Measurements from ENCODE around the gene TEN1.

Gene TEN1

DNA sequence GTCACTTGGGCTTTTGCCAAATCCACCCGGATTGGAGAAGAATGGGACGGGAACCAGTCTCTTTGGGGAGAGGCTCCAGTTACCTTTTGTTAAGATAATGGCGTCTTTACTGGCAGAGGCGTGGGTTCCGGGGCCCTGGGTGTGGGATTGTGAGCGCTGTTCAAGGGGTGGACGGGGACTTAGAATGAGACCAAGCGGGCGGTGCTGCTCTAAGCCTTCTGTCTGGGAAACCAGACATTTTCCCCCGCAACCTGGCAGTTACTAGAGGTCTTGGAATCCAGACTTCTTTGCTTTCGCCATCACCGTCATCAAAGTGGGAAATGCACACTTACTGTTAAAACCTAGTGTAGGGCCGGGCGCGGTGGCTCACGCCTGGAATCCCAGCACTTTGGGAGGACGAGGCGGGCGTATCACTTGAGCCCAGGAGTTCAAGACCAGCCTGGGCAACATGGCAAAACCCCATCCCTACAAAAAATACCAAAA lies 706 bp downstream of the TEN1 start:
- no peaks in the 10 kb centered on the region for H3K9me3 ChIP-seq (ENCODE audit: control insufficient read depth in 1 of 2, low read length in 2 of 2)
- no peaks in the 10 kb centered on the region for H3K27me3 ChIP-seq (ENCODE audit: low read depth, low read length)
- H3K4me3 ChIP-seq (ENCODE audit: low read depth in 1 of 2, low read length in 2 of 2): peak overlapping the region; percentile 80
- peaks cover 0 to 9% of the 10 kb centered on the region in 2 donors for H3K36me3 ChIP-seq (ENCODE audit: control insufficient read depth in 1 of 2, insufficient read depth in 2 of 2, low read length in 2 of 2)
- H3K27ac ChIP-seq (ENCODE audit: low read length): peak overlapping the region; percentile 100
- H3K4me1 ChIP-seq (ENCODE audit: control insufficient read depth in 1 of 2, insufficient read depth in 2 of 2, low read length in 2 of 2): peaks cover 0 to 27% of the 10 kb centered on the region in 2 donors

DNA sequence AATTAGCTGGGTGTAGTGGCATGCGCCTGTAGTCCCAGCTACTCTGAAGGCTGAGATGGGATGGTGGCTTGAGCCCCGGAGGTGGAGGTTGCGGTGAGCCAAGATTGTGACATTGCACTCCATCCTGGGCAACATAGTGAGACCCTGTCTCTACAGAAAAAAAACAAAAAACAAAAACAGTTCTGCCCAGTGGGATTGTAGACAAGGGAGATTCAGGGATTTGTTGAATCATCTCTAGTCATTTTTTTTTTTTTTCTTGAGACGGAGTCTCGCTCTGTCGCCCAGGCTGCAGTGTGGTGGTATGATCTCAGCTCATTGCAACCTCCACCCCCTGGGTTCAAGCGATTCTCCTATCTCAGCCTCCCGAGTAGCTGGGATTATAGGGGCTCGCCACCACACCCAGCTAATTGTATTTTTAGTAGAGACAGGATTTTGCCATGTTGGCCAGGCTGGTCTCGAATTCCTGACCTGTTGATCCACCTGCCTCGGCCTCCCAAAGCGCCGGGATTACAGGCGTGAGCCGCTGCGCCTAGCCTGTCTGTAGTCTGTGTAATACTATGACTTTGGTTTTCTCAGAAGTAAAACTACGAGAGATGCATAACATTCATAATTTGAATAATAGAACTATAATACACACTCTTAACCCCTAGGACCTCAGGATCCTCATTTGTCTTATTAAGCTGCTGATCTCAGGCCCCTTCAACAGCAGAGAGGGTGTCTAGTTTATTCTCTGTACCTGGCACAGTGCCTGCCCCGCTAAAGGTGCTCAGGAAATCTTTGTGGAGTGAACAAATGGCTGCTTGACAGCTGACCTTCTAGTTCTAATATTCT lies 1.4 kb downstream of the TEN1 start:
- Histone ChIP-seq H3K27me3 (ENCODE audit: low read depth, low read length) (no peaks in the 10 kb centered on the region), H3K4me1 (ENCODE audit: control insufficient read depth in 1 of 2, insufficient read depth in 2 of 2, low read length in 2 of 2) (peaks cover 0 to 27% of the 10 kb centered on the region in 2 donors), H3K4me3 (ENCODE audit: low read depth in 1 of 2, low read length in 2 of 2) (peak overlapping the region; percentile 80), H3K9me3 (ENCODE audit: control insufficient read depth in 1 of 2, low read length in 2 of 2) (no peaks in the 10 kb centered on the region), H3K36me3 (ENCODE audit: control insufficient read depth in 1 of 2, insufficient read depth in 2 of 2, low read length in 2 of 2) (peaks cover 0 to 9% of the 10 kb centered on the region in 2 donors), H3K27ac (ENCODE audit: low read length) (peak overlapping the region; percentile 100)

DNA sequence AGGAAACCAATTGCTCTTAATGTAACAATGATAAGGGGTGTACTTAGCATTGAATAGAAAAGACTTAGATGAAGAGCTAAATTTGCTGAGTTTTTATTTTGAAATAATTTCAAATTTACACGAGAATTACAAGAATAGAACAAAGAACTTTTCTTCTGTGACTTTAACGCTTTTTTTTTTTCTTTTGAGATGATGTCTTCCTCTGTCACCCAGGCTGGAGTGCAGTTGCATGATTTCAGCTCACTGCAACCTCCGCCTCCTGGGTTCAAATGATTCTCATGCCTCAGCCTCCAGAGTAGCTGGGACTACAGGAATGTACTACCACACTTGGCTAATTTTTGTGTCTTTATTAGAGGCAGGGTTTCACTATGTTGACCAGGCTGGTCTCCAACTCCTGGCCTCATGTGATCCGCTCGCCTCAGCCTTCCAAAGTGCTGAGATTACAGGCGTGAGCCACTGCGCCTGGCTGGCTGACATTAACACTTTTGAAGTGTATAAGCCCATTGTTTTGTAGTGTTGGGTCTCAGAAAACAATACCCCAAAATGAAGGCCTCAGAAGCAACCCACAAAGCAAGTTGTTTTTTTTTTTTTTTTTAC lies 2.1 kb downstream of the TEN1 start:
- Histone ChIP-seq H3K36me3 (ENCODE audit: control insufficient read depth in 1 of 2, insufficient read depth in 2 of 2, low read length in 2 of 2) (peaks cover 0 to 9% of the 10 kb centered on the region in 2 donors), H3K27me3 (ENCODE audit: low read depth, low read length) (no peaks in the 10 kb centered on the region), H3K4me1 (ENCODE audit: control insufficient read depth in 1 of 2, insufficient read depth in 2 of 2, low read length in 2 of 2) (peaks cover 0 to 25% of the 10 kb centered on the region in 2 donors), H3K4me3 (ENCODE audit: low read depth in 1 of 2, low read length in 2 of 2) (no peak overlapping the region), H3K27ac (ENCODE audit: low read length) (no peak overlapping the region), H3K9me3 (ENCODE audit: control insufficient read depth in 1 of 2, low read length in 2 of 2) (no peaks in the 10 kb centered on the region)

DNA sequence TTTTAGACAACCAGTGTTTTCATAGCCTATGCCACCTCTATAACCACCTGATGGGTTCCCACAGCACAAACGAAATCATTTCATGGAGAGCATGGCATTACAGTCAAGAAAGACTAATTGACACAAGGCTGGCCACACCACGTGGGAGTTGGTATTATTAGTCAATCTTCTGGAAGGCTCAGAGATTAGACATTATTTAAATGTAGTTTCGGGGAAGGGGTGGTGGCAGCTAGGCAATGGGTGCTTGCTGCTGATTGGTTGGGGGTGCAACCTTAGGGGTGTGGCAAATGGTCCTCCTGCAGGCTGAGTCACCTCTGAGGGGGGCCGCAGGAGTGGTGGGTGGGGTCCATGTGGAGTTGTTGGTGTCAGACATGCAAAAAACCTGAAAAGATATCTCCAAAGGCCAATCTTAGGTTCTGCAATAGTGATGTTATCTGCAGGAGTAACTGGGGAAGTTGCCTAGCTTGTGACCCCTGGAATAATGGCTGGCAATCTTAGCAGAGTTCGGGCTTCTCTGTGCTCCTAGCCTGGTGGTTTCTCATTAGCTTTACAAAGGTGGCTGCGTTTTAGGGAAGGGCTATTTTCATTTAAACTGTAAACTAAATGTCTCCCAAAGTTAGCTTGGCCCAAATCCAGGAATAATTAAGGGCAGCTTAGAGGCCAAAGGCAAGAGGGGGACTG lies 4.6 kb downstream of the TEN1 start:
- H3K9me3 ChIP-seq (ENCODE audit: control insufficient read depth in 1 of 2, low read length in 2 of 2): no peaks in the 10 kb centered on the region
- H3K27ac ChIP-seq (ENCODE audit: low read length): no peak overlapping the region
- peaks cover 0 to 10% of the 10 kb centered on the region in 2 donors for H3K4me1 ChIP-seq (ENCODE audit: control insufficient read depth in 1 of 2, insufficient read depth in 2 of 2, low read length in 2 of 2)
- peaks cover 0 to 7% of the 10 kb centered on the region in 2 donors for H3K36me3 ChIP-seq (ENCODE audit: control insufficient read depth in 1 of 2, insufficient read depth in 2 of 2, low read length in 2 of 2)
- H3K27me3 ChIP-seq (ENCODE audit: low read depth, low read length): no peaks in the 10 kb centered on the region
- no peak overlapping the region for H3K4me3 ChIP-seq (ENCODE audit: low read depth in 1 of 2, low read length in 2 of 2)

DNA sequence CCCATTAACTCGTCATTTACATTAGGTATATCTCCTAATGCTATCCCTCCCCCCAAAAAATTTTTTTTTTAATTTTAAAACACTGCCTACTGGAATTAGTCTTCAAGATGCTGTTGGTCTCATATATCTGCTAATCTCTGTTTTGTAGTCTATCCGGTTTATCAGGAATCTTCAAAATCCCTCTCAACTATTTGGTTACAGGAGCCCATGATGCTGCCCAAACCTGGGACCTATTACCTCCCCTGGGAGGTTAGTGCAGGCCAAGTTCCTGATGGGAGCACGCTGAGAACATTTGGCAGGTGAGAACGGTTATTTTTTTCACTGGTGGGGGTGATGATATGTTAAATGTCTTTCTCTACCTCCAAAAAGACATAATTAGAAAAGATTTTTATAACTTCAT lies 6.9 kb downstream of the TEN1 start:
- no peaks in the 10 kb centered on the region for H3K9me3 ChIP-seq (ENCODE audit: control insufficient read depth in 1 of 2, low read length in 2 of 2)
- no peaks in the 10 kb centered on the region for H3K27me3 ChIP-seq (ENCODE audit: low read depth, low read length)
- H3K4me1 ChIP-seq (ENCODE audit: control insufficient read depth in 1 of 2, insufficient read depth in 2 of 2, low read length in 2 of 2): peaks cover 0 to 4% of the 10 kb centered on the region in 2 donors
- H3K27ac ChIP-seq (ENCODE audit: low read length): no peak overlapping the region
- H3K4me3 ChIP-seq (ENCODE audit: low read depth in 1 of 2, low read length in 2 of 2): no peak overlapping the region
- no peaks in the 10 kb centered on the region for H3K36me3 ChIP-seq (ENCODE audit: control insufficient read depth in 1 of 2, insufficient read depth in 2 of 2, low read length in 2 of 2)

DNA sequence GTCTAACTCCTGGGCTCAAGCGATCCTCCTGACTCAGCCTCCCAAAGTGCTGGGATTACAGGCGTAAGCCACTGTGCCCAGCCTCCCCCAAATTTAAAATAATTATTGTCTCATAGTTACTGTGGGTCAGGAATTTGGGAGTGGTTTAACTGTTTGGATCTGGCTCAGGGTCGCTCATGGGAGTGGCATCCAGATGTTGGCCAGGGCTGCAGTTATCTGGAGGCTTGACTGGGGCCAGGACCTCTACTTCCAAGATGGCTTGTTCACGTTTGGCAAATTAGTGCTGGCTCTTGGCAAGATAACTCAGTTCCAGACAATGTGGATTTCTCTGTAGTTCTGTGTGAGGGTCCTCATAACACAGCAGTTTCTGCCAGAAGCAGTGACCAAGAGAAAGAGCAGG lies 8.0 kb downstream of the TEN1 start:
- Histone ChIP-seq H3K4me3 (ENCODE audit: low read depth in 1 of 2, low read length in 2 of 2) (no peak overlapping the region), H3K36me3 (ENCODE audit: control insufficient read depth in 1 of 2, insufficient read depth in 2 of 2, low read length in 2 of 2) (peaks cover 0 to 8% of the 10 kb centered on the region in 2 donors), H3K9me3 (ENCODE audit: control insufficient read depth in 1 of 2, low read length in 2 of 2) (no peaks in the 10 kb centered on the region), H3K27ac (ENCODE audit: low read length) (no peak overlapping the region), H3K27me3 (ENCODE audit: low read depth, low read length) (no peaks in the 10 kb centered on the region), H3K4me1 (ENCODE audit: control insufficient read depth in 1 of 2, insufficient read depth in 2 of 2, low read length in 2 of 2) (peaks cover 0 to 4% of the 10 kb centered on the region in 2 donors)

DNA sequence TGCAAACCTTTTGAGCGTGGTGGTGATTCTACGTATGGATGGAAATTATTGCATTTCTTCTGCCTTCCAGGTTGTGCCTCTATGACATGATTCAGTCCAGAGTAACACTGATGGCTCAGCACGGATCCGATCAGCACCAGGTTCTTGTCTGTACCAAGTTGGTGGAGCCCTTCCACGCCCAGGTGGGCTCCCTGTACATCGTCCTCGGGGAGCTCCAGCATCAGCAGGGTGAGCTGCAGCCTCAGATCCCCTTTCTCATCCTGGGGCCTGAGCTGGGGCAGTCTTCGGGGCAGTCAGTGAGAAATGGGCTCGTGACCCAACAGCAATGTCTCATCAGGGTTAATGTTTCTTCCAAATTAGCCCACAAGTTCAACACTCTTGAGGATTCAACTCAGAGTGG lies 12.4 kb downstream of the TEN1 start:
- H3K36me3 ChIP-seq (ENCODE audit: control insufficient read depth in 1 of 2, insufficient read depth in 2 of 2, low read length in 2 of 2): peaks cover 3 to 12% of the 10 kb centered on the region in 2 donors
- H3K9me3 ChIP-seq (ENCODE audit: control insufficient read depth in 1 of 2, low read length in 2 of 2): no peaks in the 10 kb centered on the region
- no peak overlapping the region for H3K27ac ChIP-seq (ENCODE audit: low read length)

DNA sequence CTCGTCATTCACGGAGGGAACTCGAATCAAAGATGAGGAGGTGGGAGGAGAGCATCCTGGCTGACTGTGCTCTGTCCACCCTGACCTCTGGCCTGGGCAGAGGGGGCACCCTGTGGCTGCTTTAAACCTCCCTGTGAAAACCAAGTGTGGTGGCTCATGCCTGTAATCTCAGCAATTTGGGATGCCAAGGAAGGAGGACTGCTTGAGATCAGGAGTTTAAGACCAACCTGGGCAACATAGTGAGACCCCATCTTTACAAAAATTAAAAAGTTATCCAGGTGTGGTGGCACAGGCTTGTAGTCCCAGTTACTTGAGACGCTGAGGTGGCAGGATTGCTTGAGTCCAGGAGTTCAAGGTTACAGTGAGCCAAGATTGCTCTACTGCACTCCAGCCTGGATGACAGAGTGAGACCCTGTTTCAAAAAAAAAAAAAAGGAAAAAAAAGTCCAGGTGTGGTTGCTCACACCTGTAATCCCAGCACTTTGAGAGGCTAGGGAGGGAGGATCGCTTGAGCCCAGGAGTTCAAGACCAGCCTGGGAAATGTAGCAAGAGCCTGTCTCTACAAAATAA lies 15.8 kb downstream of the TEN1 start:
- peaks cover 0 to 4% of the 10 kb centered on the region in 2 donors for H3K4me1 ChIP-seq (ENCODE audit: control insufficient read depth in 1 of 2, insufficient read depth in 2 of 2, low read length in 2 of 2)
- no peaks in the 10 kb centered on the region for H3K9me3 ChIP-seq (ENCODE audit: control insufficient read depth in 1 of 2, low read length in 2 of 2)
- H3K36me3 ChIP-seq (ENCODE audit: control insufficient read depth in 1 of 2, insufficient read depth in 2 of 2, low read length in 2 of 2): peaks cover 3 to 12% of the 10 kb centered on the region in 2 donors
- no peak overlapping the region for H3K27ac ChIP-seq (ENCODE audit: low read length)
- H3K4me3 ChIP-seq (ENCODE audit: low read depth in 1 of 2, low read length in 2 of 2): no peak overlapping the region
- no peaks in the 10 kb centered on the region for H3K27me3 ChIP-seq (ENCODE audit: low read depth, low read length)

More for the DNA sequence above, 12.4 kb downstream of the TEN1 start:
- Histone ChIP-seq H3K4me3 (ENCODE audit: low read depth in 1 of 2, low read length in 2 of 2) (no peak overlapping the region), H3K27me3 (ENCODE audit: low read depth, low read length) (no peaks in the 10 kb centered on the region), H3K4me1 (ENCODE audit: control insufficient read depth in 1 of 2, insufficient read depth in 2 of 2, low read length in 2 of 2) (no peaks in the 10 kb centered on the region)

DNA sequence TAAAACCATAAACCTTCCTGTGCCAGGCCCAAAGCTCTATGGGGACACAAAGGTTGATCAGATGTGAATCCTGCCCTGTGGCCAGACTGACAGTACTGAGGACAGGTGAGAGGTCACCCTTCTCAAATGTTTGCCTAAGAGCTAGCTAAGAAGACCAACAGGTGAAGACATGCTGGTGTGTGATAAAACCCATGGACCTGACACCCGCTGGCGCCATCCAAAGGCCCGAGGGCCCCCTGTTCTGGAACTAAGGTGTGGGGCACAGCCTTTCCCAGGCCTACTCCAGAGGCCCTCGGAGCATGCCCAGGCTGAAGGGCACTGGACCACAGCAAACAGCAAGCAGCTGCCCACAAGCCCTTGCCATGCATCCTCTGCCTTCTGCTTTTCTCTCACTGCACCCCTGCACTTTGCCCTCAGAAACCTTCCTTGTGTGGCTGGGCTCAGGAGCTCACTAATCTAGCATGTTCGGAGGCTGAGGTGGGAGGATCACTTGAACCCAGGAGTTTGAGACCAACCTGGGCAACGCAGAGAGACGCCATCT lies 16.4 kb downstream of the TEN1 start:
- H3K4me1 ChIP-seq (ENCODE audit: control insufficient read depth in 1 of 2, insufficient read depth in 2 of 2, low read length in 2 of 2): peaks cover 0 to 8% of the 10 kb centered on the region in 2 donors
- H3K36me3 ChIP-seq (ENCODE audit: control insufficient read depth in 1 of 2, insufficient read depth in 2 of 2, low read length in 2 of 2): peaks cover 3 to 12% of the 10 kb centered on the region in 2 donors
- no peaks in the 10 kb centered on the region for H3K27me3 ChIP-seq (ENCODE audit: low read depth, low read length)
- no peaks in the 10 kb centered on the region for H3K9me3 ChIP-seq (ENCODE audit: control insufficient read depth in 1 of 2, low read length in 2 of 2)
- no peak overlapping the region for H3K27ac ChIP-seq (ENCODE audit: low read length)
- H3K4me3 ChIP-seq (ENCODE audit: low read depth in 1 of 2, low read length in 2 of 2): no peak overlapping the region

DNA sequence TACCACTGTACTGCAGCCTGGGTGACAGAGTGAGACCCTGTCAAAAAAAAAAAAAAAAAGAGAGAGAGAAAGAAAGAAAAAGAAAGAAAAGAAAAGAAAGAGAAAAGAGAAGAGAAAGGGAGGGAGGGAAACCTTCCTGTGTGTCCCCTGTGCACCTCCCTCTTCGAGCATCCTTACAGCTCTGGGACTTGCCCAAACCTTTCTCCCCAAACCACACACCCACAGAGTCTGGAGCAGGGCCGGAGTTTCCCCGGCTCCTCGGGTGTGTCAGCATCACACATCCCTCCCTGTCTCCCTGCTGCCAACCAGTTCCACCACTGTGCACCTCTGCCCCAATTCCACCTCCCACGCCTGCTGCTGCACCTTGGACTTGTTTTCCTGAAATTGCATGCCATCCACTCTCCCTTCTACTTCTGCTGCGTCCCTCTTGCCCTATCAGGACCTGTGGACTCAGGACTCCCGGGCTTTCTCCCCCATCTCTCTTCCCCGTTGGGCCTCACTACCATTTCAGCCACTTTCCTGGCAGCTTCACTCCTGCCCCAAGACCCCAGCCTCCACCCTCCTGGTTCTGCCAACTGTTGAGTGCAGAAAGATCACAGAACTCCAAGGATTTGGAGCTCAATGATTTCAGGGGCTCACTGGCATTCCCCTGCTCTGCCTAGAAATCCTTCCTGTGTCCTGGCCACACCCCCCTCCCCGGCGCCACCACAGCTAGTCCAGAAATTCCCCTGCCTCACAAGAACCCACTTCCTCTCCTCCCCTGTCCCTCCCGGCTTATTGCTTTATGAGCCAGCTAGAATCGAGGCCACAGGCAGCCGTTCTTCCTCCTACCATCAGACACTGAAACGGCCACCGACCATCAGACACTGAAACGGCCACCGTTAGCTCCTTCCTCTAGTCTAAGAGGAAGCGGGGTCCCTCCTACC lies 17.9 kb downstream of the TEN1 start:
- peak overlapping the region; percentile 82 for H3K27ac ChIP-seq (ENCODE audit: low read length)
- no peaks in the 10 kb centered on the region for H3K27me3 ChIP-seq (ENCODE audit: low read depth, low read length)
- H3K9me3 ChIP-seq (ENCODE audit: control insufficient read depth in 1 of 2, low read length in 2 of 2): no peaks in the 10 kb centered on the region
- peaks cover 3 to 5% of the 10 kb centered on the region in 2 donors for H3K36me3 ChIP-seq (ENCODE audit: control insufficient read depth in 1 of 2, insufficient read depth in 2 of 2, low read length in 2 of 2)
- H3K4me1 ChIP-seq (ENCODE audit: control insufficient read depth in 1 of 2, insufficient read depth in 2 of 2, low read length in 2 of 2): peaks cover 0 to 9% of the 10 kb centered on the region in 2 donors
- no peak overlapping the region for H3K4me3 ChIP-seq (ENCODE audit: low read depth in 1 of 2, low read length in 2 of 2)

Measured in muscle layer of duodenum (tissue), 2 donors.